WERI-Rb-1 (cell line): ENCODE results near the gene SH3BP5.
"Not testable (repeated sequence)": the region's sequence is repeated elsewhere in the genome, so short reads cannot be mapped to it uniquely, and the experiment has no call there.

Source experiments
- DNase-seq: peaks from one replicate; pipeline ENCODE4 v3.0.0-alpha.2; 2020
- H3K27ac ChIP-seq: fragments of 250-450 bp; sonication (Bioruptor Pico); 2 replicates; pipeline ENCODE4 v1.5.1; 2020; ENCODE audit warnings: mild to moderate bottlenecking, moderate library complexity
- H3K27me3 ChIP-seq: fragments of 250-450 bp; sonication (Bioruptor Pico); 2 replicates; pipeline ENCODE4 v1.5.1; 2021; ENCODE audit warnings: mild to moderate bottlenecking, low read depth, moderate library complexity; ENCODE audit not compliant: insufficient read depth, severe bottlenecking
- H3K36me3 ChIP-seq: fragments of 250-450 bp; sonication (Bioruptor Pico); 2 replicates; pipeline ENCODE4 v1.5.1; 2020; ENCODE audit warnings: mild to moderate bottlenecking, moderate library complexity
- H3K4me3 ChIP-seq: 2 replicates; pipeline ENCODE4 v1.5.1; 2011; ENCODE audit warnings: low read depth, mild to moderate bottlenecking, control low read depth, low read length
- H3K9me3 ChIP-seq: fragments of 250-450 bp; sonication (Bioruptor Pico); 2 replicates; pipeline ENCODE4 v1.5.1; 2021; ENCODE audit warnings: mild to moderate bottlenecking, moderate library complexity; ENCODE audit not compliant: severe bottlenecking
- CTCF ChIP-seq: IDR thresholded peaks from 2 replicates; pipeline ENCODE4 v1.5.1; 2011; ENCODE audit warnings: low read depth, mild to moderate bottlenecking, control low read depth, inconsistent platforms, low read length

SH3BP5 gene

GRCh38 chr3:15356176-15356575 lies 23.8 kb upstream of the SH3BP5 start:
- no peaks in the 10 kb centered on the region for H3K27me3 ChIP-seq
- peaks cover 3% of the 10 kb centered on the region for H3K9me3 ChIP-seq
- no peak overlapping the region for H3K27ac ChIP-seq
- TF ChIP-seq CTCF, result no peak
- H3K36me3 ChIP-seq, result no peaks in the 10 kb centered on the region
- no peak overlapping the region for H3K4me3 ChIP-seq
- DNase-seq, result no peak

GRCh38 chr3:15355086-15355485 lies 22.7 kb upstream of the SH3BP5 start:
- Histone ChIP-seq H3K9me3 (peaks cover 3% of the 10 kb centered on the region), H3K27ac (no peak overlapping the region), H3K36me3 (no peaks in the 10 kb centered on the region), H3K27me3 (no peaks in the 10 kb centered on the region), H3K4me3 (no peak overlapping the region)
- TF ChIP-seq CTCF, result no peak
- DNase-seq, result no peak

- Histone ChIP-seq H3K36me3 (no peaks in the 10 kb centered on the region), H3K27me3 (no peaks in the 10 kb centered on the region), H3K4me3 (no peak overlapping the region), H3K9me3 (peaks cover 3% of the 10 kb centered on the region), H3K27ac (no peak overlapping the region)
- no peak for TF ChIP-seq CTCF
- no peak for DNase-seq
Measured at GRCh38 chr3:15354485-15354884, 22.1 kb upstream of the SH3BP5 start.

GRCh38 chr3:15350141-15350540 lies 17.8 kb upstream of the SH3BP5 start:
- no peaks in the 10 kb centered on the region for H3K36me3 ChIP-seq
- no peak overlapping the region for H3K4me3 ChIP-seq
- DNase-seq, result no peak
- no peak for TF ChIP-seq CTCF
- H3K27ac ChIP-seq, result no peak overlapping the region
- peaks cover 3% of the 10 kb centered on the region for H3K9me3 ChIP-seq
- no peaks in the 10 kb centered on the region for H3K27me3 ChIP-seq

GRCh38 chr3:15349438-15349837 lies 17.1 kb upstream of the SH3BP5 start:
- not testable (repeated sequence) for H3K27ac ChIP-seq, H3K27me3 ChIP-seq, DNase-seq, H3K4me3 ChIP-seq, H3K9me3 ChIP-seq, H3K36me3 ChIP-seq

- Histone ChIP-seq H3K27ac (no peak overlapping the region), H3K27me3 (no peaks in the 10 kb centered on the region), H3K36me3 (no peaks in the 10 kb centered on the region), H3K4me3 (no peak overlapping the region), H3K9me3 (peaks cover 3% of the 10 kb centered on the region)
- DNase-seq, result no peak
- TF ChIP-seq CTCF, result no peak
Measured at GRCh38 chr3:15348246-15348645, 15.9 kb upstream of the SH3BP5 start.
